ENCODE measurements around the gene TNFRSF14. TPM values are rescaled to one million over a fixed set of nuclear protein-coding genes. Genes with fewer than 3 reads are reported as not detected.

Gene TNFRSF14
- total and polyA plus RNA-seq, 2 of the 13 experiments (the other 11 are each of a cell fraction or from before 2014, with no cell fraction given), result 11.9 to 49.9 TPM

DNA sequence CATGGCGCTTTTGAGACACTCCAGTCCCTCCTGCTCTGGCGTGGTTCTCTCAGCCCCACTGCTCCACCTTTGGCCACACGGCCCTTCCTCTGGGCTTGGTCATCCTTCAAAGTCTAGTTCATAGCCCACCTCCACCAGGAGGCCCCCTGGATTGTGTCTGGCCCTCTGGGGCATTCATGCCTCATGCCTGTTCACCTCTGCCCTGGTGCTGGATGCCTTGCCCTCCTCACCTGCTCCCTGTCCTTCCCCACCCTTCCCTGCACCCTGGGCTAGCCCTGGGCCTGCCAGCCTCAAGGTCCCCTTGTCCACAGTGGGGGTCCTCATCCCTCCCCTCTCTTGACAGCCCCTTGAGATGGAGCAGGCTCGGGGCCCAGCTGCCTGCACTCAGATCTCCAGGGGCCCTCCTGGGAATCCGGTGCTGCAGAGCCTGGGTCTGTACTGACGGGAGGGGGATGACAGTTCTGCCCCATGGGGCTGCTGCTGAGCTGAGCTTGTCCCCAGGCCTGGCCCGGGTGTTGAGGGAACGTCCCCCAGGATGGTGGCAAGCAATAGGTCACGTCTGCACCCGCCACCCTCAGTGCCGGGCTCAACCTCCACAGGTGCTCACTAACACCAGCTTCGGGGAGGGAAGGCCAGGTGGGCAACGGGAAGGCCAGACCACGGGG is 48.8 kb downstream of the TNFRSF14 start:
- TF ChIP-seq, protein P1, sequence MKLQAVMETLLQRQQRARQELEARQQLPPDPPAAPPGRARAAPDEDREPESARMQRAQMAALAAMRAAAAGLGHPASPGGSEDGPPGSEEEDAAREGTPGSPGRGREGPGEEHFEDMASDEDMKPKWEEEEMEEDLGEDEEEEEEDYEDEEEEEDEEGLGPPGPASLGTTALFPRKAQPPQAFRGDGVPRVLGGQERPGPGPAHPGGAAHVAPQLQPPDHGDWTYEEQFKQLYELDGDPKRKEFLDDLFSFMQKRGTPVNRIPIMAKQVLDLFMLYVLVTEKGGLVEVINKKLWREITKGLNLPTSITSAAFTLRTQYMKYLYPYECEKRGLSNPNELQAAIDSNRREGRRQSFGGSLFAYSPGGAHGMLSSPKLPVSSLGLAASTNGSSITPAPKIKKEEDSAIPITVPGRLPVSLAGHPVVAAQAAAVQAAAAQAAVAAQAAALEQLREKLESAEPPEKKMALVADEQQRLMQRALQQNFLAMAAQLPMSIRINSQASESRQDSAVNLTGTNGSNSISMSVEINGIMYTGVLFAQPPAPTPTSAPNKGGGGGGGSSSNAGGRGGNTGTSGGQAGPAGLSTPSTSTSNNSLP (IDR thresholded peaks at IDR 0.05; ENCODE audit: low read depth, low read length), result no peak
- TF ChIP-seq PHF5A (CRISPR knock-in tag; IDR thresholded peaks at IDR 0.05; ENCODE audit: low read depth, unreplicated experiment), result no peak
- no peak for TF ChIP-seq ZIK1 (CRISPR knock-in tag; IDR thresholded peaks at IDR 0.05; ENCODE audit: borderline replicate concordance, low read depth)
- TF ChIP-seq, protein P2, sequence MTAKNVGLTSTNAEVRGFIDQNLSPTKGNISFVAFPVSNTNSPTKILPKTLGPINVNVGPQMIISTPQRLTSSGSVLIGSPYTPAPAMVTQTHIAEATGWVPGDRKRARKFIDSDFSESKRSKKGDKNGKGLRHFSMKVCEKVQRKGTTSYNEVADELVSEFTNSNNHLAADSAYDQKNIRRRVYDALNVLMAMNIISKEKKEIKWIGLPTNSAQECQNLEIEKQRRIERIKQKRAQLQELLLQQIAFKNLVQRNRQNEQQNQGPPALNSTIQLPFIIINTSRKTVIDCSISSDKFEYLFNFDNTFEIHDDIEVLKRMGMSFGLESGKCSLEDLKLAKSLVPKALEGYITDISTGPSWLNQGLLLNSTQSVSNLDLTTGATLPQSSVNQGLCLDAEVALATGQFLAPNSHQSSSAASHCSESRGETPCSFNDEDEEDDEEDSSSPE (CRISPR knock-in tag; IDR thresholded peaks at IDR 0.05), result no peak
- no peak for TF ChIP-seq NFYB (CRISPR knock-in tag; IDR thresholded peaks at IDR 0.05)
- TF ChIP-seq ZNF790 (CRISPR knock-in tag; IDR thresholded peaks at IDR 0.05; ENCODE audit: borderline replicate concordance), result no peak
- TF ChIP-seq FOSL1 (CRISPR knock-in tag; IDR thresholded peaks at IDR 0.05; ENCODE audit: borderline replicate concordance), result no peak
- no peak for TF ChIP-seq KLF13 (CRISPR knock-in tag; IDR thresholded peaks at IDR 0.05)
- TF ChIP-seq MED8 (CRISPR knock-in tag; IDR thresholded peaks at IDR 0.05; ENCODE audit: insufficient replicate concordance), result no peak
- TF ChIP-seq NFIC (IDR thresholded peaks at IDR 0.05; ENCODE audit: low read length), result no peak
- TF ChIP-seq MAZ (IDR thresholded peaks at IDR 0.05; ENCODE audit: borderline replicate concordance, low read depth, low read length), result no peak
- no peak for TF ChIP-seq MAZ (CRISPR knock-in tag; IDR thresholded peaks at IDR 0.05; ENCODE audit: low read depth)
- TF ChIP-seq ZNF30 (CRISPR knock-in tag; IDR thresholded peaks at IDR 0.05), result no peak
- no peak for TF ChIP-seq ZNF160 (CRISPR knock-in tag; IDR thresholded peaks at IDR 0.05)
- TF ChIP-seq ZNF709 (CRISPR knock-in tag; IDR thresholded peaks at IDR 0.05), result no peak
- no peak; the same call in 2 of the 3 replicates for ATAC-seq
- ChIA-PET POLR2A (no interaction called here), CTCF (ENCODE audit: low intra/inter-chr PET ratio, low total read pairs) (no interaction called here)
- no peak for DNase-seq (ENCODE audit: low spot score)
- no peaks in the 10 kb centered on the region for H3K79me2 ChIP-seq (ENCODE audit: insufficient read depth, low read length)
- H4K20me1 ChIP-seq (ENCODE audit: insufficient read depth, low read length), result no peaks in the 10 kb centered on the region
- no peaks in the 10 kb centered on the region for H3K4me1 ChIP-seq (ENCODE audit: insufficient read depth, low read length)
- intact Hi-C loops (cut with micrococcal nuclease; ENCODE audit: unreplicated experiment) (no loop called here), in situ Hi-C loops (cut with HindIII; ENCODE audit: extremely low pct_ligation_motif_present, low pct_unique_long_range_greater_than_20kb) (no loop called here)
- no peak for FAIRE-seq
- H3K27me3 ChIP-seq (ENCODE audit: control insufficient read depth in 1 of 2, insufficient read depth in 2 of 2, low read length in 2 of 2), result peaks cover 13 to 65% of the 10 kb centered on the region in 2 experiments; a peak in 4 of 5 replicates
- H3K9me3 ChIP-seq (ENCODE audit: low read length), result no peaks in the 10 kb centered on the region
- no peak overlapping the region for H2AFZ ChIP-seq (ENCODE audit: low read length)
- 0% methylated on average over 6 of the region's 14 CpGs for WGBS (ENCODE audit: low lambda C conversion rate)
- no peak overlapping the region for H3K27ac ChIP-seq (ENCODE audit: extremely low read length, insufficient read depth, low read length)
- no peak overlapping the region for H3K9ac ChIP-seq (ENCODE audit: insufficient read depth, low read depth, low read length)
- no peaks in the 10 kb centered on the region for H3K36me3 ChIP-seq (replicated peaks in 1 of 2; ENCODE audit: control insufficient read depth in 1 of 2, insufficient read depth in 2 of 2, low read length in 2 of 2)
- H3K4me3 ChIP-seq (replicated peaks in 1 of 3; ENCODE audit: insufficient read depth in 1 of 3, low read depth in 2 of 3, low read length in 3 of 3), result no peak overlapping the region
- BruUV-seq (replicated peaks), result no TSS peak
- H3K4me2 ChIP-seq (ENCODE audit: low read depth, low read length), result no peak overlapping the region

Measured in HepG2 (cell line).